A673 (cell line): Measurements from ENCODE around the gene SOCS7. TPM values are rescaled to one million over a fixed set of nuclear protein-coding genes. Genes with fewer than 3 reads are reported as not detected.

ENCODE experiments used
- BruUV-seq: library from RNA; stranded (reverse); fragments of 400-500 nt; replicated peaks from 2 replicates; lab custom pipeline; 2021; lab: Mats Ljungman, UMichigan
- CTCF ChIA-PET: fragments of 300-600 bp; sonication (Branson Sonifier 250); formaldehyde crosslinking; loops from one replicate; lab custom pipeline; 2022; ENCODE audit warnings: antibody characterized with exemption; lab: Charles Lee
- POLR2A ChIA-PET: fragments of 300-600 bp; sonication (Branson Sonifier 250); formaldehyde crosslinking; loops from one replicate; lab custom pipeline; 2022; ENCODE audit warnings: antibody characterized with exemption; ENCODE audit not compliant: low non-redundant PET; lab: Charles Lee
- DNase-seq: peaks from one replicate; pipeline ENCODE4 v3.0.0-alpha.2; 2015; ENCODE audit warnings: low spot score
- H3K27ac ChIP-seq: fragments of 200-600 bp; sonication (generic); 2 replicates; pipeline ENCODE4 v1.5.1; 2016; ENCODE audit warnings: mixed run types, low read depth, mild to moderate bottlenecking, mixed read lengths, antibody characterized with exemption, low read length; ENCODE audit not compliant: poor library complexity, severe bottlenecking
- H3K27me3 ChIP-seq: fragments of 200-600 bp; sonication (generic); replicated peaks from 2 replicates; pipeline ENCODE4 v1.6.1; 2017; ENCODE audit warnings: mixed run types, low read depth, mild to moderate bottlenecking, mixed read lengths, antibody characterized with exemption, low read length; ENCODE audit not compliant: insufficient read depth, poor library complexity
- H3K36me3 ChIP-seq: fragments of 200-600 bp; sonication (generic); 2 replicates; pipeline ENCODE4 v1.6.1; 2016; ENCODE audit warnings: mixed run types, mild to moderate bottlenecking, mixed read lengths, antibody characterized with exemption, low read length; ENCODE audit not compliant: insufficient read depth, poor library complexity, severe bottlenecking
- H3K4me1 ChIP-seq: fragments of 200-600 bp; sonication (generic); 2 replicates; pipeline ENCODE4 v1.6.1; 2017; ENCODE audit warnings: mixed run types, mild to moderate bottlenecking, mixed read lengths, antibody characterized with exemption, low read length; ENCODE audit not compliant: insufficient read depth, poor library complexity, severe bottlenecking
- H3K4me3 ChIP-seq: fragments of 200-600 bp; sonication (generic); 2 replicates; pipeline ENCODE4 v1.5.1; 2016; ENCODE audit warnings: low read depth, mixed run types, mild to moderate bottlenecking, mixed read lengths, low read length; ENCODE audit not compliant: poor library complexity, severe bottlenecking
- H3K9me3 ChIP-seq: fragments of 200-600 bp; sonication (generic); 2 replicates; pipeline ENCODE4 v1.6.1; 2016; ENCODE audit warnings: mixed run types, low read depth, mild to moderate bottlenecking, mixed read lengths, antibody characterized with exemption, low read length; ENCODE audit not compliant: poor library complexity, severe bottlenecking
- CTCF ChIP-seq: fragments of 300-800, 200-600 bp; sonication (generic); conservative IDR thresholded peaks from 2 replicates; pipeline ENCODE4 v1.5.1; 2017; ENCODE audit warnings: low read depth, mild to moderate bottlenecking, antibody characterized with exemption, low read length, moderate library complexity, mixed read lengths
- EZH2 ChIP-seq: fragments of 200-600 bp; sonication (generic); IDR thresholded peaks from 2 replicates; pipeline ENCODE4 v1.6.1; 2017; ENCODE audit warnings: borderline replicate concordance, low read depth, mild to moderate bottlenecking, mixed read lengths, antibody characterized with exemption, low read length; ENCODE audit not compliant: poor library complexity, severe bottlenecking
- intact Hi-C: fragments of 100-400 bp; cut with micrococcal nuclease; formaldehyde crosslinking; loops from one replicate; pipeline ENCODE4 v1.10.0; 2022; ENCODE audit not compliant: unreplicated experiment
- total RNA-seq: library from RNA; stranded (reverse); gene quantifications from 2 replicates; pipeline ENCODE4 v1.2.3, GENCODE V29; 2021

The SOCS7 gene
- total RNA-seq, 1 experiment from 2014 or later = 15.2 TPM

GRCh38 chr17:38343608-38344419 lies 7.8 kb upstream of the SOCS7 start, which contains the start of gene GPR179:
Gene GPR179 (minus strand): TSS chr17:38343956. CDS start chr17:38343789, 167 bp downstream.
- Histone ChIP-seq H3K36me3 (no peaks in the 10 kb centered on the region), H3K9me3 (no peaks in the 10 kb centered on the region), H3K4me1 (no peaks in the 10 kb centered on the region), H3K27ac (no peak within 1 kb of the TSS), H3K4me3 (no peak within 1 kb of the TSS), H3K27me3 (no peaks in the 10 kb centered on the region)
- no peak for DNase-seq
- ChIA-PET CTCF (interaction anchor here (0.6 kb wide), 1 partner anchor 72 kb away, joined by 3 read pairs; no protein-coding TSS in a partner anchor), POLR2A (no interaction called here)
- intact Hi-C loops = no loop called here
- BruUV-seq = no TSS peak
- TF ChIP-seq EZH2 (no peak), CTCF (no peak)

DNA sequence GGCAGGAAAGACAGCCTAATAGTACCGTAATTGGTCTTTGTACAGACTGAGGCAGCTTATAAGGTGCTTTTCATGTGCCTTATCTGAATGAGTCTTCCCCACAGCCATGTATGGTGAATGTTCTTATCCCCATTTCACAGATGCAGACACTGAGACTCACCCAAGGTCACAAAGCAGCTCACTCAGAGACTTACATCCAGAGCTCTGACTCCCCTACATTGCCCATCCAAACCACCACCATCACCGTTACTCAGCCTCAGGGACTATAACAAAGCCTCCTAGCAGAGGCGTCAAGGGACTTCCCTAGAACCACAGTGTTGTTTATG lies 7.3 kb upstream of the SOCS7 start:
- intact Hi-C loops = no loop called here
- Histone ChIP-seq H3K4me3 (no peak overlapping the region), H3K27me3 (no peaks in the 10 kb centered on the region), H3K4me1 (no peaks in the 10 kb centered on the region), H3K9me3 (no peaks in the 10 kb centered on the region), H3K27ac (no peak overlapping the region), H3K36me3 (no peaks in the 10 kb centered on the region)
- DNase-seq = no peak
- ChIA-PET CTCF (interaction anchor here (0.6 kb wide), 1 partner anchor 71 kb away, joined by 3 read pairs; no protein-coding TSS in a partner anchor), POLR2A (no interaction called here)
- BruUV-seq = no TSS peak
- TF ChIP-seq CTCF = no peak

DNA sequence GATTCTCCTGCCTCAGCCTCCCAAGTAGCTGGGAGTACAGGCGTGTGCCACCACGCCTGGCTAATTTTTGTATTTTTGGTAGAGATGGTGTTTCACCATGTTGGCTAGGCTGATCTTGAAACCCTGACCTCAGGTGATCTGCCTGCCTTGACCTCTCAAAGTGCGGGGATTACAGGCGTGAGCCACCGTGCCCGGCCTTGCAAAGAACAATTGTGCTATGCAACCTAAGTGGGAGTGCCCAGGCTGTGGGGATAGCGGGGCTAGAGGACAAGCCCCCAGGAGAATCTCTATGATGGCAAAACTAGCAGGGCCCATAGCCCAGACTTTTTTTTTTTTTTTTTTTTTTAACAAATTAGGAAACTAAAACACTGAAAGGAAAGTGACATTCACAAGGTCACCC lies 5.9 kb upstream of the SOCS7 start:
- TF ChIP-seq EZH2 = no peak
- TF ChIP-seq CTCF = no peak
- CTCF ChIA-PET = no interaction called here
- no peaks in the 10 kb centered on the region for H3K27me3 ChIP-seq
- POLR2A ChIA-PET = no interaction called here
- DNase-seq = no peak
- H3K36me3 ChIP-seq = no peaks in the 10 kb centered on the region
- no peak overlapping the region for H3K27ac ChIP-seq
- H3K4me1 ChIP-seq = no peaks in the 10 kb centered on the region
- no peaks in the 10 kb centered on the region for H3K9me3 ChIP-seq
- no TSS peak for BruUV-seq
- intact Hi-C loops = no loop called here
- no peak overlapping the region for H3K4me3 ChIP-seq
